NCI-H524 (cell line): Measurements from ENCODE around the gene GPC1.

ENCODE experiments used
- DNase-seq, 2 experiments: peaks; one replicate each; lab custom pipeline; 2025; lab: John Stamatoyannopoulos, UW

GPC1 gene

GRCh38 chr2:240397924-240398645, 37.4 kb upstream of the GPC1 start:
- DNase-seq, result no peak

- DNase-seq, result no peak
Observed at GRCh38 chr2:240398661-240399267, 36.7 kb upstream of the GPC1 start.

- no peak for DNase-seq
Observed at GRCh38 chr2:240399419-240400324, 35.8 kb upstream of the GPC1 start.

GRCh38 chr2:240400371-240401161, 34.9 kb upstream of the GPC1 start:
- DNase-seq, result no peak

GRCh38 chr2:240401308-240401707, 34.2 kb upstream of the GPC1 start:
- no peak for DNase-seq

GRCh38 chr2:240401781-240402551, 33.5 kb upstream of the GPC1 start:
- no peak for DNase-seq

GRCh38 chr2:240402566-240403272, 32.7 kb upstream of the GPC1 start:
- no peak for DNase-seq

GRCh38 chr2:240403396-240404104, 31.9 kb upstream of the GPC1 start:
- DNase-seq, result no peak

- DNase-seq, result no peak
Observed at GRCh38 chr2:240404174-240404852, 31.1 kb upstream of the GPC1 start.

GRCh38 chr2:240405133-240405532, 30.3 kb upstream of the GPC1 start:
- DNase-seq, result no peak

GRCh38 chr2:240405684-240406313, 29.7 kb upstream of the GPC1 start:
- no peak for DNase-seq

- no peak for DNase-seq
Observed at GRCh38 chr2:240407090-240407489, 28.4 kb upstream of the GPC1 start.

- DNase-seq, result no peak
Observed at GRCh38 chr2:240410004-240410403, 25.5 kb upstream of the GPC1 start.

GRCh38 chr2:240410808-240411207, 24.7 kb upstream of the GPC1 start:
- DNase-seq, result no peak

GRCh38 chr2:240411261-240412160, 24.0 kb upstream of the GPC1 start:
- no peak for DNase-seq

GRCh38 chr2:240412211-240412861, 23.1 kb upstream of the GPC1 start:
- no peak for DNase-seq
